ENCODE measurements around the gene ZSCAN23. TPM values are rescaled to one million over a fixed set of nuclear protein-coding genes. Genes with fewer than 3 reads are reported as not detected.

Gene ZSCAN23
- total and polyA plus RNA-seq, 9 of the 15 experiments (the other 6 are each of a cell fraction or from before 2014, with no cell fraction given), result 0.05 to 0.29 (median 0.21) TPM; not detected in 1

DNA sequence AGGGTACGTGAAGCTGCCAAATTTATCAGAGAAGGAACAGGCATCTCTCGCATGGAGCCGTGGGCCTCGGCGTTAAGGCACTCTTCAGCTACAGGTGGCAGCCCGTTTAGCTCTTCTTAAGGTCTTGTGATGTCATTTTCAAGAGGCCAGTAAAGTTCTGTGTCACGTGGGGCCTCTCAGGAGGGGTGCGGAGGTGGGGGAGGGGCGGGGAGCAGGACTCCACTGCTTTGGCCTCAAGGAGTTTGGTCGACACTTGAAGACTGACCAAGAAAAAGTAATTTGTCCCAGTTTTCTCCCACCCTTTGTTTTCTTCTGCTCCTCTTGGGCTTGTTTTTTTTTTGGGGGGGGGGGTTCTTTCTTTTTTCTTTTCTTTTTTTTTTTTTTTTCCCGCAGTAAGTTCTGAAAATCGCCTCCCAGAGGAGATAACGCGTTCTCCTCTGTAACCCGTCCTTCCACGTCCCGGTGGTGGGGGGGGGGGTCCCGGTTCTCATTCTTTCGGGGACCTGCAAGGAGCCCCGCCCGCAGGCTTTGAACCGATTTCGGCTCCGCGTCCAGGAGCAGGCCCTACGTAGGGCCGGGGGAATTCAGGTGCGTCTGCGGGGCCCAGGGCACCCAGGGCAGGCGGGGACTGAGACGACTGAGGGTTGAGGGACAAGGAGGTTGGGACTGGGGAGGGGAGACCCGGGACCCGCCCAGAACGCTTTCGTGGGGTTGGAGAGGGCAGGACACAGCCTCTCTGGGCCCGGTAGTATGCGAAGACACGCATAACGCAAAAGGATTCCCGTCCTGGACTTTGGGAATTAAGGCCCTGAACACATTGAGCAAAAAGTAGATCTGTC is 46.3 kb upstream of the ZSCAN23 start (continued):
- TF ChIP-seq AFF4 (CRISPR knock-in tag; IDR thresholded peaks at IDR 0.05) (no peak; the same call in 1 of the 2 replicates), ZNF785 (CRISPR knock-in tag; IDR thresholded peaks at IDR 0.05) (no peak), ZNF274 (IDR thresholded peaks at IDR 0.05; ENCODE audit: borderline replicate concordance, low read depth, low read length) (no peak), NFRKB (IDR thresholded peaks at IDR 0.05; ENCODE audit: low read depth) (peak; percentile 82; the same call in 1 of the 2 replicates), NR4A1 (CRISPR knock-in tag; IDR thresholded peaks at IDR 0.05) (peak; percentile 82; the same call in 1 of the 2 replicates), NR4A1 (tag; IDR thresholded peaks at IDR 0.05) (no peak; the same call in 1 of the 2 replicates), EWSR1 (IDR thresholded peaks at IDR 0.05; ENCODE audit: borderline replicate concordance, low read depth, partially characterized antibody) (no peak)
- TF ChIP-seq, protein P1, sequence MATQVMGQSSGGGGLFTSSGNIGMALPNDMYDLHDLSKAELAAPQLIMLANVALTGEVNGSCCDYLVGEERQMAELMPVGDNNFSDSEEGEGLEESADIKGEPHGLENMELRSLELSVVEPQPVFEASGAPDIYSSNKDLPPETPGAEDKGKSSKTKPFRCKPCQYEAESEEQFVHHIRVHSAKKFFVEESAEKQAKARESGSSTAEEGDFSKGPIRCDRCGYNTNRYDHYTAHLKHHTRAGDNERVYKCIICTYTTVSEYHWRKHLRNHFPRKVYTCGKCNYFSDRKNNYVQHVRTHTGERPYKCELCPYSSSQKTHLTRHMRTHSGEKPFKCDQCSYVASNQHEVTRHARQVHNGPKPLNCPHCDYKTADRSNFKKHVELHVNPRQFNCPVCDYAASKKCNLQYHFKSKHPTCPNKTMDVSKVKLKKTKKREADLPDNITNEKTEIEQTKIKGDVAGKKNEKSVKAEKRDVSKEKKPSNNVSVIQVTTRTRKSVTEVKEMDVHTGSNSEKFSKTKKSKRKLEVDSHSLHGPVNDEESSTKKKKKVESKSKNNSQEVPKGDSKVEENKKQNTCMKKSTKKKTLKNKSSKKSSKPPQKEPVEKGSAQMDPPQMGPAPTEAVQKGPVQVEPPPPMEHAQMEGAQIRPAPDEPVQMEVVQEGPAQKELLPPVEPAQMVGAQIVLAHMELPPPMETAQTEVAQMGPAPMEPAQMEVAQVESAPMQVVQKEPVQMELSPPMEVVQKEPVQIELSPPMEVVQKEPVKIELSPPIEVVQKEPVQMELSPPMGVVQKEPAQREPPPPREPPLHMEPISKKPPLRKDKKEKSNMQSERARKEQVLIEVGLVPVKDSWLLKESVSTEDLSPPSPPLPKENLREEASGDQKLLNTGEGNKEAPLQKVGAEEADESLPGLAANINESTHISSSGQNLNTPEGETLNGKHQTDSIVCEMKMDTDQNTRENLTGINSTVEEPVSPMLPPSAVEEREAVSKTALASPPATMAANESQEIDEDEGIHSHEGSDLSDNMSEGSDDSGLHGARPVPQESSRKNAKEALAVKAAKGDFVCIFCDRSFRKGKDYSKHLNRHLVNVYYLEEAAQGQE (IDR thresholded peaks at IDR 0.05; ENCODE audit: borderline replicate concordance), result peak; percentile 60
- TF ChIP-seq, protein P1 (CRISPR knock-in tag; IDR thresholded peaks at IDR 0.05; ENCODE audit: low read depth), result no peak
- TF ChIP-seq, protein P2, sequence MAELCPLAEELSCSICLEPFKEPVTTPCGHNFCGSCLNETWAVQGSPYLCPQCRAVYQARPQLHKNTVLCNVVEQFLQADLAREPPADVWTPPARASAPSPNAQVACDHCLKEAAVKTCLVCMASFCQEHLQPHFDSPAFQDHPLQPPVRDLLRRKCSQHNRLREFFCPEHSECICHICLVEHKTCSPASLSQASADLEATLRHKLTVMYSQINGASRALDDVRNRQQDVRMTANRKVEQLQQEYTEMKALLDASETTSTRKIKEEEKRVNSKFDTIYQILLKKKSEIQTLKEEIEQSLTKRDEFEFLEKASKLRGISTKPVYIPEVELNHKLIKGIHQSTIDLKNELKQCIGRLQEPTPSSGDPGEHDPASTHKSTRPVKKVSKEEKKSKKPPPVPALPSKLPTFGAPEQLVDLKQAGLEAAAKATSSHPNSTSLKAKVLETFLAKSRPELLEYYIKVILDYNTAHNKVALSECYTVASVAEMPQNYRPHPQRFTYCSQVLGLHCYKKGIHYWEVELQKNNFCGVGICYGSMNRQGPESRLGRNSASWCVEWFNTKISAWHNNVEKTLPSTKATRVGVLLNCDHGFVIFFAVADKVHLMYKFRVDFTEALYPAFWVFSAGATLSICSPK (IDR thresholded peaks at IDR 0.05; ENCODE audit: borderline replicate concordance), result no peak
- TF ChIP-seq, protein P3, sequence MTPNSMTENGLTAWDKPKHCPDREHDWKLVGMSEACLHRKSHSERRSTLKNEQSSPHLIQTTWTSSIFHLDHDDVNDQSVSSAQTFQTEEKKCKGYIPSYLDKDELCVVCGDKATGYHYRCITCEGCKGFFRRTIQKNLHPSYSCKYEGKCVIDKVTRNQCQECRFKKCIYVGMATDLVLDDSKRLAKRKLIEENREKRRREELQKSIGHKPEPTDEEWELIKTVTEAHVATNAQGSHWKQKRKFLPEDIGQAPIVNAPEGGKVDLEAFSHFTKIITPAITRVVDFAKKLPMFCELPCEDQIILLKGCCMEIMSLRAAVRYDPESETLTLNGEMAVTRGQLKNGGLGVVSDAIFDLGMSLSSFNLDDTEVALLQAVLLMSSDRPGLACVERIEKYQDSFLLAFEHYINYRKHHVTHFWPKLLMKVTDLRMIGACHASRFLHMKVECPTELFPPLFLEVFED (CRISPR knock-in tag; conservative IDR thresholded peaks at IDR 0.05), result no peak
